Muscle layer of colon (tissue), 2 donors: Measurements from ENCODE around the gene JUNB.
A peak's percentile ranks its signal among the peaks of the same experiment; 100 is the strongest.

Experiments used
- H3K27ac ChIP-seq: one replicate; pipeline ENCODE4 v1.7.0; 2013; ENCODE audit warnings: low read depth, mild to moderate bottlenecking, low read length, moderate library complexity
- H3K27me3 ChIP-seq, 2 donors: one replicate each; pipeline ENCODE4 v1.7.0; 2013; ENCODE audit warnings: low read length in 2 of 2, mild to moderate bottlenecking in 2 of 2; ENCODE audit not compliant: insufficient read depth in 2 of 2, control insufficient read depth in 1 of 2
- H3K36me3 ChIP-seq: one replicate; pipeline ENCODE4 v1.7.0; 2013; ENCODE audit warnings: mild to moderate bottlenecking, low read length; ENCODE audit not compliant: insufficient read depth
- H3K4me1 ChIP-seq: one replicate; pipeline ENCODE4 v1.7.0; 2013; ENCODE audit warnings: mild to moderate bottlenecking, low read length; ENCODE audit not compliant: insufficient read depth
- H3K4me3 ChIP-seq, 2 donors: one replicate each; pipeline ENCODE4 v1.7.0; 2013; ENCODE audit warnings: low read length in 2 of 2, low read depth in 1 of 2, mild to moderate bottlenecking in 1 of 2, moderate library complexity in 1 of 2
- H3K9ac ChIP-seq: one replicate; pipeline ENCODE4 v1.7.0; 2013; ENCODE audit warnings: low read length
- H3K9me3 ChIP-seq: one replicate; pipeline ENCODE4 v1.7.0; 2013; ENCODE audit warnings: mild to moderate bottlenecking, low read length
- donor health status: abdominal sarcoma.
- donor health status: Adenocarcinoma of cecum.

Gene JUNB

DNA sequence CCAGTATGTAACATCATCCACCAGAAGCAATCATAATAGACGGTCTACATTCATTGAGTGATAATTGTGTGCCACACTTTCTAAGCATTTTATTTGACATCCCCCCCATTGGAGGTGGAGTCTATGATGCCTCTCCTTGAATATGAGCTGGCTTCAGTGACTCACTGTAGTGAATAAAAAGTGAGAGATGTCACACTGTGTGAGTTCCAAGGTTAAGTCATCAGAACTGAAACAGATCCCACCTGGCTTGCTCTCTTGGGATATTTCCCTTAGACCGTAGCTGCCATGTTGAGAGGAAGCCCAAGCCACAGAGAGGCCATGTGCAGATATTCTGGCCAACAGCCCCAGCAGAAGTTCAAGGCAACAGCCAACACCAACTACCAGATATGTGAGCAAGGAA lies 30.5 kb downstream of the JUNB start:
- Histone ChIP-seq H3K4me1 (no peaks in the 10 kb centered on the region), H3K36me3 (no peaks in the 10 kb centered on the region), H3K9ac (no peak overlapping the region), H3K27me3 (peaks cover 14 to 19% of the 10 kb centered on the region in 2 donors), H3K9me3 (no peaks in the 10 kb centered on the region), H3K4me3 (no peak overlapping the region), H3K27ac (no peak overlapping the region)

GRCh38 chr19:12825254-12826131 lies 34.2 kb downstream of the JUNB start:
- Histone ChIP-seq H3K4me3 (no peak overlapping the region), H3K36me3 (no peaks in the 10 kb centered on the region), H3K9ac (no peak overlapping the region), H3K9me3 (no peaks in the 10 kb centered on the region), H3K27ac (no peak overlapping the region), H3K27me3 (peaks cover 34 to 47% of the 10 kb centered on the region in 2 donors), H3K4me1 (no peaks in the 10 kb centered on the region)

DNA sequence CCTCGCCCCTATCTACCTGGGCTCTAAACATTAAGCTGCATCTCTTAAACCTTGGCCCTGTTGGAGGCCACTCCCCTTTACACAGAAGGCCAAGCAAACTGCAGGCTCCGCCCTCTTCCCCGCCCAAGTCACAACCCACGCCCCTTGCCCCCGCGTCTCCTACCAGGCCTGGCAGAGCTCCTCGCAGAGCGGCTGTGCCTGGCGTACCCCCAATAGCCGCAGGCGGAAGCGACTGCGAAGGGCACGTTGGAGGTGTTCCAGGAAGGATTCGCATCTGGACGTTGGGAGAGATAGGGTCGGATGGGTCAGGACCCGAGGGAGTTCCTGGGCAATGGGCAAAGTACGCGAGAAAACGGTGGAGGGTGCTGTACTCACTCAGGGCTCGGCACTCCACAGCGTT lies 37.2 kb downstream of the JUNB start:
- H3K9me3 ChIP-seq, result no peaks in the 10 kb centered on the region
- H3K27me3 ChIP-seq, result peaks cover 63 to 77% of the 10 kb centered on the region in 2 donors
- peaks cover 7% of the 10 kb centered on the region for H3K4me1 ChIP-seq
- H3K36me3 ChIP-seq, result no peaks in the 10 kb centered on the region
- no peak overlapping the region for H3K4me3 ChIP-seq
- no peak overlapping the region for H3K9ac ChIP-seq
- H3K27ac ChIP-seq, result no peak overlapping the region

DNA sequence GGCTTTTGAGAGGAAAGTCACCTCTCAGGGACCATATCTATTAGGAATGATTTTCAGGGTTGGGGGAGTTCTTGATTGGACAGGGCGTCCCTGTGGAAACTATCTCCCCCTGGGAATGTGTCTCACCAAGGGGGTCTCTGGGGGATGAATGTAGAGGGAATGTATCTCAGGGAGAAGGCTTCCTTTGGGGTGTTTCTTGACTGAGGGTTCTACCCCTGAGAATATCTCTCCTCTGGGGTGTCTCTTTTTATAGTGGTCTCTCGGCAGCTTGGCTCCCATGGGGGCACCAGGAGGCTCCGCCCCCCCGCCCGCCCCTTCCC lies 42.1 kb downstream of the JUNB start:
- peaks cover 7% of the 10 kb centered on the region for H3K4me1 ChIP-seq
- no peak overlapping the region for H3K4me3 ChIP-seq
- no peaks in the 10 kb centered on the region for H3K9me3 ChIP-seq
- no peak overlapping the region for H3K9ac ChIP-seq
- H3K36me3 ChIP-seq, result no peaks in the 10 kb centered on the region
- no peak overlapping the region for H3K27ac ChIP-seq
- H3K27me3 ChIP-seq, result peaks cover 84 to 89% of the 10 kb centered on the region in 2 donors

GRCh38 chr19:12833738-12834565 lies 42.7 kb downstream of the JUNB start:
- no peaks in the 10 kb centered on the region for H3K9me3 ChIP-seq
- peaks cover 82 to 92% of the 10 kb centered on the region in 2 donors for H3K27me3 ChIP-seq
- no peak overlapping the region for H3K27ac ChIP-seq
- H3K4me1 ChIP-seq, result peaks cover 7% of the 10 kb centered on the region
- no peak overlapping the region for H3K9ac ChIP-seq
- H3K4me3 ChIP-seq, result peak overlapping the region in 1 of 2 donors; percentile 28
- H3K36me3 ChIP-seq, result no peaks in the 10 kb centered on the region

DNA sequence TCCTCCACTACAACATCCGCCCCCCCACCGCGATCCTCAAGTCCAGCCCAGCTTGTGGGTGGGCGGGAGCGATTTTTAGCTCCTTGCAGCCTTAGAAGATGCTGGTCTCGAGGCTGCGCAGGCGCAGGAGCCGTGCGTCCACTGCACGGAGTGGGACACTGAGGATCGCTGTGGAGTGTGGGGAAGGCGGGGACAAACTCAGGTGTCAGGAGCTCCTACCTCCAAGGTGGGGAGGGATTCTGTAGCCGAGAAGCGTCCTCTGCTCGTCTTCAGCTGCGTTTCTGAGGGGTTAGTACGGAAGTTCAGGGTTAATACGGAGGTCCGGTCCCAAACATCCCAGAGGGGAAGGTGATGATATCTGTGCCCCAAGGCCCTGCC lies 43.3 kb downstream of the JUNB start, which contains the start of gene RTBDN:
TSS of gene RTBDN (minus strand) at position 14 of the 378 bp plus-strand sequence. CDS start 4,600 bp downstream, outside the sequence.
- Histone ChIP-seq H3K4me1 (peaks cover 7% of the 10 kb centered on the region), H3K4me3 (peak within 1 kb of the TSS in 1 of 2 donors; percentile 28), H3K9me3 (no peaks in the 10 kb centered on the region), H3K36me3 (no peaks in the 10 kb centered on the region), H3K9ac (no peak within 1 kb of the TSS), H3K27ac (no peak within 1 kb of the TSS), H3K27me3 (peaks cover 85 to 92% of the 10 kb centered on the region in 2 donors)

- Histone ChIP-seq H3K9ac (no peak overlapping the region), H3K36me3 (no peaks in the 10 kb centered on the region), H3K4me3 (no peak overlapping the region), H3K27ac (no peak overlapping the region), H3K9me3 (no peaks in the 10 kb centered on the region), H3K4me1 (peaks cover 7% of the 10 kb centered on the region), H3K27me3 (peaks cover 83 to 92% of the 10 kb centered on the region in 2 donors)
Measured at GRCh38 chr19:12834976-12835757, 43.9 kb downstream of the JUNB start.

DNA sequence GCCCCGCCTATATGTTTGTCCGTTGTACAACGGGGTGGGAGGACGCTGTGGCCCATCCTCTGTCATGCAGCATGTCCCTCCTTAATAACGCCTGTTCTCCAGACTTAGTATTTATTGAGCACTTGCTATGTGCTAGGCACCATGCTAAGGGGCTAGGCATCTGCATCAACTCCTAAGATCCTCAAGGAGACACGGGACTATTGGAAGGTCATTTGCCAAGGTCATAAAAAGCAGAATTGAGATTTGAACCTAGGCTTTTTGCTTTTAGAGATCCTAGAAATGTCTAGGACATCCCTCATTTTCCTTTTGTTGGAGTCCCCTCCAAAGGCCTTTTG lies 45.2 kb downstream of the JUNB start:
- no peaks in the 10 kb centered on the region for H3K36me3 ChIP-seq
- H3K9me3 ChIP-seq, result no peaks in the 10 kb centered on the region
- H3K27me3 ChIP-seq, result peaks cover 83 to 92% of the 10 kb centered on the region in 2 donors
- no peak overlapping the region for H3K4me3 ChIP-seq
- H3K9ac ChIP-seq, result no peak overlapping the region
- peaks cover 14% of the 10 kb centered on the region for H3K4me1 ChIP-seq
- no peak overlapping the region for H3K27ac ChIP-seq

DNA sequence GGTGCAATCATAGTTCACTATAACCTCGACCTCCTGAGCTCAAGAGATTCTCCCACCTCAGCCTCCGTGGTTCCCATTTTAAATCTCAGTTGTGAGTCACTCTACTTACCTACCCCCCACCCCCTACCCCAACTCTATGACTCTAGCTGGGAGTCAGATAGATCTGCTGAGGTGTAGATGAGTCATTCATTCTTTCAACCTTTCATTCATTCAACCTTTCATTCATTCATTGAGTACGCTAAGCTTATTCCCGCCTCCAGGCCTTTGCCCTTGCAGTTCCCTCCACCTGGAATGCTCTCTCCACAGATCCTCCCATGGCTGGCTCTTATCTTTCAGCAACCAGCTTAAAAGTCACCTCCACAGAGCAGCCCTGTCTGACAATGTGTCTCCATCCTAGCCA lies 45.9 kb downstream of the JUNB start:
- Histone ChIP-seq H3K27me3 (peaks cover 83 to 92% of the 10 kb centered on the region in 2 donors), H3K27ac (no peak overlapping the region), H3K9me3 (no peaks in the 10 kb centered on the region), H3K4me1 (peaks cover 14% of the 10 kb centered on the region), H3K9ac (no peak overlapping the region), H3K36me3 (no peaks in the 10 kb centered on the region), H3K4me3 (no peak overlapping the region)

DNA sequence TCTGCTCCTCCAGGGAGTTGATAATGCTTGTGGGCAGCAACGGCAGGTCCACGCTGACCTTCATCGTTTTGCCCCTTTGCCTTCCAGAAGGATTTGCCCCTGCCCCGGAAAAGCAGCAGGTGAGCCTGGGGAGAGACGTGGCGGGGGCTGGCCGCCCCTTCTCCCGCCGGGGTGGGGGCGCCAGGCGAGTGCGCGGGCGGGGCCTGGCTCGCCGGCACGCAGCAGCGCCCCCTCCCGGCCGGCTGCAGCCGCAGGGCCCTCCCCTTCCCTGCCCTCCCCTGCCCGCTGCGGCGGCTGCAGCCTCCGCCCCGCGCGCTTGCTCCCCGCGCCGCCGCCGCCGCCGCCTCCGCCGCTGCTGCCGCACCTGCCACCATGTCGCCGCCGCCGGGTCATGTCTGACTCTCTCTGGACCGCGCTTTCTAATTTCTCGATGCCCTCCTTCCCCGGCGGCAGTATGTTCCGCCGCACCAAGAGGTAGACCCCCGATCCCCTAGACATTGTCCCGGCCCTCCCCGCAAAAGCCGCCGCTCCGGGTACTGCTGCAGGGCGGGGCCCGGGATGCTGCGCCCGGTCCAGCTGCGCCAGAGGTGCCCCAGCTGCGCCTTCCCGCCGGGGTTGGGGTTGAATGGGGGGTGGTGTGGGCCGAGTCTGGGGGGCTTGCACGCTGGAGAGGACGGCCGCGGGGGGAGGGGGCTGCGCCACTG lies 47.0 kb downstream of the JUNB start, which contains the start of gene MAST1:
TSS of gene MAST1 (plus strand) at position 334 of the 704 bp plus-strand sequence. CDS start at position 392, 58 bp downstream.
- no peak within 1 kb of the TSS for H3K27ac ChIP-seq
- peaks cover 79 to 92% of the 10 kb centered on the region in 2 donors for H3K27me3 ChIP-seq
- no peaks in the 10 kb centered on the region for H3K9me3 ChIP-seq
- no peak within 1 kb of the TSS for H3K9ac ChIP-seq
- H3K4me3 ChIP-seq, result no peak within 1 kb of the TSS
- peaks cover 9% of the 10 kb centered on the region for H3K4me1 ChIP-seq
- no peaks in the 10 kb centered on the region for H3K36me3 ChIP-seq
